Fibroblast of lung (primary cell): Measurements from ENCODE around the gene ZC3H7B.

Source experiments
- EZH2 ChIP-seq: IDR thresholded peaks from 2 replicates; pipeline ENCODE4 v1.5.1; 2012; ENCODE audit warnings: low read length, control low read depth, mild to moderate bottlenecking; ENCODE audit errors: missing control alignments
- TF ChIP-seq, protein P1 (sequence below), 2 donors: IDR thresholded peaks in 1 of 2; conservative IDR thresholded peaks in 1 of 2; 1 replicate in 1 of 2; 2 replicates in 1 of 2; pipeline ENCODE4 v1.5.1; 2011 to 2012; ENCODE audit warnings: low read length in 2 of 2, control low read depth in 1 of 2, inconsistent platforms in 1 of 2, low read depth in 1 of 2, mild to moderate bottlenecking in 1 of 2

DNA sequence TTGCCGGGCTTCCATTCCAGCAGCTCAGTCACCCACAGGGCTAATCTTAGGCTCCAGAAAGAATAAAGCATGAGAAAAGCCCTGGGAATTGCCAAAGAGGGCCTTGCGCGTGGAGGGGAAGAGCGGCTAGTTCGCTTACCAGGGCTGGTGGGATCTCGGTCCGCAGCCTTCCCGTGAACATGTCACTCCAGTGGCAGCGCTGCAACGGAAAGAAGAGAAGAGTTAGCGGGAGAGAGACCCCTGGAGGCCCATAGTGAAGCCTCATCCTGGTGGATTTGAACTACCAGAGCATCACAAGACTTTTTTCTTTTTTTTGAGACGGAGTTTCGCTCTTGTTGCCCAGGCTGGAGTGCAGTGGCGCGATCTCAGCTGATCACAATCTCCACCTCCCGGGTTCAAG is 33.4 kb upstream of the ZC3H7B start:
- TF ChIP-seq, protein P1, sequence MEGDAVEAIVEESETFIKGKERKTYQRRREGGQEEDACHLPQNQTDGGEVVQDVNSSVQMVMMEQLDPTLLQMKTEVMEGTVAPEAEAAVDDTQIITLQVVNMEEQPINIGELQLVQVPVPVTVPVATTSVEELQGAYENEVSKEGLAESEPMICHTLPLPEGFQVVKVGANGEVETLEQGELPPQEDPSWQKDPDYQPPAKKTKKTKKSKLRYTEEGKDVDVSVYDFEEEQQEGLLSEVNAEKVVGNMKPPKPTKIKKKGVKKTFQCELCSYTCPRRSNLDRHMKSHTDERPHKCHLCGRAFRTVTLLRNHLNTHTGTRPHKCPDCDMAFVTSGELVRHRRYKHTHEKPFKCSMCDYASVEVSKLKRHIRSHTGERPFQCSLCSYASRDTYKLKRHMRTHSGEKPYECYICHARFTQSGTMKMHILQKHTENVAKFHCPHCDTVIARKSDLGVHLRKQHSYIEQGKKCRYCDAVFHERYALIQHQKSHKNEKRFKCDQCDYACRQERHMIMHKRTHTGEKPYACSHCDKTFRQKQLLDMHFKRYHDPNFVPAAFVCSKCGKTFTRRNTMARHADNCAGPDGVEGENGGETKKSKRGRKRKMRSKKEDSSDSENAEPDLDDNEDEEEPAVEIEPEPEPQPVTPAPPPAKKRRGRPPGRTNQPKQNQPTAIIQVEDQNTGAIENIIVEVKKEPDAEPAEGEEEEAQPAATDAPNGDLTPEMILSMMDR (conservative IDR thresholded peaks at IDR 0.05 in 1 of 2, IDR thresholded peaks at IDR 0.05 in 1 of 2; ENCODE audit: low read depth in 1 of 2, low read length in 2 of 2) = no peak
- no peak for TF ChIP-seq EZH2
